Ovary (tissue), 9 donors: ENCODE results near the gene DEDD2. TPM values are rescaled to one million over a fixed set of nuclear protein-coding genes. Genes with fewer than 3 reads are reported as not detected.

ENCODE experiments used
- DNase-seq, 5 donors: peaks; one replicate each; pipeline ENCODE4 v3.0.0-alpha.2; 2019 to 2020
- H3K27ac ChIP-seq, 2 donors: fragments of 200-600 bp; one replicate each; pipeline versions ENCODE4 v1.5.1 to v1.8.0; 2019 to 2022
- H3K27me3 ChIP-seq: fragments of 200-600 bp; one replicate; pipeline ENCODE4 v1.8.0; 2022
- H3K36me3 ChIP-seq: fragments of 200-600 bp; sonication (generic); one replicate; pipeline ENCODE4 v1.5.1; 2019
- H3K4me1 ChIP-seq: one replicate; pipeline ENCODE4 v1.8.1; 2013; ENCODE audit warnings: mild to moderate bottlenecking, moderate library complexity; ENCODE audit not compliant: insufficient read depth
- H3K4me3 ChIP-seq: fragments of 200-600 bp; sonication (generic); one replicate; pipeline ENCODE4 v1.5.1; 2017
- H3K9me3 ChIP-seq, 2 donors: fragments of 200-600 bp in 1 of 2; sonication (generic) in 1 of 2; one replicate each; pipeline versions ENCODE4 v1.5.1 to v1.8.1; 2013 to 2019; ENCODE audit warnings: mild to moderate bottlenecking in 1 of 2, moderate library complexity in 1 of 2
- CTCF ChIP-seq, 3 donors: fragments of 450-650 bp in 2 of 3; fragments of 200-600 bp in 1 of 3; IDR thresholded peaks; one replicate each; pipeline versions ENCODE4 v1.5.1 to v1.8.0; 2016 to 2022; ENCODE audit warnings: antibody characterized with exemption in 3 of 3, mild to moderate bottlenecking in 1 of 3
- EP300 ChIP-seq: sonication (generic); formaldehyde crosslinking; IDR thresholded peaks from one replicate; pipeline ENCODE4 v1.6.1; 2017; ENCODE audit warnings: antibody characterized with exemption
- POLR2A ChIP-seq: fragments of 450-650 bp; IDR thresholded peaks from one replicate; pipeline ENCODE4 v1.6.1; 2017; ENCODE audit warnings: antibody characterized with exemption, mild to moderate bottlenecking, moderate library complexity
- WGBS, 3 donors: extraction: QIAGEN DNeasy Blood & Tissue Kit in 1 of 3; methylation state at CpG; one replicate each; pipeline versions ENCODE4 v1.1.5 to v1.1.7; 2013 to 2017; 5-methylcytosine and 5-hydroxymethylcytosine counted together
- intact Hi-C, 4 donors: fragments of 100-400 bp; cut with DNase I; formaldehyde crosslinking; loops; one replicate each; pipeline versions ENCODE4 v1.11.0 to v1.15.1; 2022 to 2023
- polyA plus RNA-seq, 2 donors: library from polyadenylated mRNA; stranded (reverse); fragments of 200-250 nt in 1 of 2; fragments of 350-450 nt in 1 of 2; fragmentation: Illumina TruSeq in 1 of 2; extraction: RNeasy Lipid Tissue Mini Kit (QIAGEN cat#74804) in 1 of 2; gene quantifications; one replicate each; pipeline ENCODE4 v1.2.3, GENCODE V29; 2013 to 2014
- total RNA-seq, 7 donors: library from RNA; depleted of rRNA in 2 of 7; stranded (reverse); fragments of >200 nt in 2 of 7; fragmentation: NEBNext Ultra II Directional in 3 of 7; extraction: Animal tissue kit (Norgen Biotek cat#: 25700) in 3 of 7; gene quantifications; one replicate each; pipeline versions ENCODE4 v1.1.0 to v1.2.4, GENCODE V29; 2016 to 2023
- donor health status: DM: no; HTN: no; CAD: no; lungs with moderate emphysema.
- donor health status: DM: no; HTN: no; CAD: no.
- donor health status: Bipolar disorder and iron deficiency.
- donor health status: DM: yes; HTN: yes; CAD: no.
- donor health status: DM: no; HTN: no; CAD: no.
- donor health status: DM: yes; HTN: yes; CAD: no.

Gene DEDD2
- total and polyA plus RNA-seq, 9 donors, result 8.3 to 36.8 (median 25.1) TPM

GRCh38 chr19:42232435-42232834, 15.0 kb upstream of the DEDD2 start:
- Histone ChIP-seq H3K27ac (no peak overlapping the region), H3K4me1 (no peaks in the 10 kb centered on the region), H3K9me3 (no peaks in the 10 kb centered on the region), H3K4me3 (no peak overlapping the region), H3K36me3 (no peaks in the 10 kb centered on the region), H3K27me3 (no peaks in the 10 kb centered on the region)
- DNase-seq, result no peak
- intact Hi-C loops, result no loop called here
- 89 to 91% (median 89%) methylated on average over 10 of the region's 10 CpGs for WGBS, 3 donors
- TF ChIP-seq CTCF (IDR thresholded peaks at IDR 0.05), result no peak
- no peak for TF ChIP-seq POLR2A
- no peak for TF ChIP-seq EP300

DNA sequence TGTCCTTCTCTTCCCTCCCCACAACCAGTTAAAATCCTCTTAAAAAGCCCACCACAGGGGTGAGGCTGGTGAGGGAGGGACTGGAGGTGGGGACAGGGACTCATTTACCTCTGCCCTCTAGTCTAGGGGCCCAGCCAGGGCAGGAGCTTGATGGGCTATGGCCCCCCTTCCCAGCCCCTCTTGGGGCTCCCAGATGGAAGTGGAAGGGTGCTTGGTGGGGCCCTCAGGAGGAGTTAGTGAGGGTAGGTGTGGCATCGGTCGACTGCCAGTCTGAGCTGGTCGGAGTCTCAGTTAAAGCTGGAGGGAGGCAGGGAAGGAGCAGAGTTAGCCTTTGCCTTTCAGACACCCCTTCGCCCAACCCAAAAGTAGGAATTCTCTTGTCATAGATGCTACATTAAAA, 13.1 kb upstream of the DEDD2 start:
- intact Hi-C loops, result no loop called here
- Histone ChIP-seq H3K4me1 (no peaks in the 10 kb centered on the region), H3K27ac (no peak overlapping the region), H3K36me3 (no peaks in the 10 kb centered on the region), H3K4me3 (no peak overlapping the region), H3K9me3 (no peaks in the 10 kb centered on the region), H3K27me3 (no peaks in the 10 kb centered on the region)
- TF ChIP-seq CTCF (IDR thresholded peaks at IDR 0.05), result no peak
- TF ChIP-seq EP300, result no peak
- no peak for TF ChIP-seq POLR2A
- 75 to 79% (median 75%) methylated on average over 4 of the region's 4 CpGs for WGBS, 3 donors
- no peak for DNase-seq

GRCh38 chr19:42229855-42230351, 12.4 kb upstream of the DEDD2 start:
- no peak overlapping the region for H3K27ac ChIP-seq
- H3K9me3 ChIP-seq, result no peaks in the 10 kb centered on the region
- no peaks in the 10 kb centered on the region for H3K27me3 ChIP-seq
- WGBS, 3 donors, result 24 to 27% (median 27%) methylated on average over 8 of the region's 8 CpGs
- H3K36me3 ChIP-seq, result no peaks in the 10 kb centered on the region
- H3K4me3 ChIP-seq, result no peak overlapping the region
- no peak for TF ChIP-seq CTCF (IDR thresholded peaks at IDR 0.05)
- DNase-seq, result no peak
- no peaks in the 10 kb centered on the region for H3K4me1 ChIP-seq
- intact Hi-C loops, result no loop called here

DNA sequence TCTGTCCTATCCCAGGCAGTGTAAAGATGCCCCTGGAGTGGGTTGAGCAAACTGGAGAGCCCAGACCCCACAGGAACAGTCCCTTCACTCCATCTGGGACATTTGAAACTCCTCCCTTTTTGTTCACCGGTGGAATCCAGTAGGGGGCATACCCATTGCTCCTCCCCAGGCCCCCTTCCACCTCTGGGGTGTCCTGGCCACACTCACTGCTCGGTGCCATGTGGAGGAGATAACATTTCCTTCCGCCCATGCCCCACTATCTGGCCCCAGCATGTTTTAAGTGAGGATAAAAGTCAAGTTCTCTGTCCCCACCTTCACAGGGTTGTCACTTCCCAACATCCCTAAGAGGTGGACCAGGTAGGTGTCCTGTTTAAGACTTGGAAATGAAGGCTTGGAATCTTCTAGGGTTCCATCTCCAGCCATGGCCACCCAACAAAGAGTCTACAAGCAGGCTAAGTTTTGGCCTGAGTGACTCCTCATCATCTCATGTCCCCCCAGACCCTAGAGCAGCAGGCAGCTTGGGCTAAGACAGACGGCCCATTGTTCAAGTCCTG, 11.9 kb upstream of the DEDD2 start:
- WGBS, 3 donors, result 64 to 70% (median 68%) methylated on average over 4 of the region's 4 CpGs
- Histone ChIP-seq H3K9me3 (no peaks in the 10 kb centered on the region), H3K4me3 (no peak overlapping the region), H3K4me1 (no peaks in the 10 kb centered on the region), H3K27me3 (no peaks in the 10 kb centered on the region), H3K27ac (no peak overlapping the region), H3K36me3 (no peaks in the 10 kb centered on the region)
- intact Hi-C loops, result no loop called here
- no peak for TF ChIP-seq CTCF (IDR thresholded peaks at IDR 0.05)
- TF ChIP-seq POLR2A, result no peak
- no peak for TF ChIP-seq EP300
- no peak for DNase-seq
